Measurements from ENCODE around the gene ERBB2. TPM values are rescaled to one million over a fixed set of nuclear protein-coding genes. Genes with fewer than 3 reads are reported as not detected.
"Not testable (repeated sequence)": the region's sequence is repeated elsewhere in the genome, so short reads cannot be mapped to it uniquely, and the experiment has no call there.

The ERBB2 gene
- total RNA-seq, 1 donor from 2014 or later, result 23.1 TPM

DNA sequence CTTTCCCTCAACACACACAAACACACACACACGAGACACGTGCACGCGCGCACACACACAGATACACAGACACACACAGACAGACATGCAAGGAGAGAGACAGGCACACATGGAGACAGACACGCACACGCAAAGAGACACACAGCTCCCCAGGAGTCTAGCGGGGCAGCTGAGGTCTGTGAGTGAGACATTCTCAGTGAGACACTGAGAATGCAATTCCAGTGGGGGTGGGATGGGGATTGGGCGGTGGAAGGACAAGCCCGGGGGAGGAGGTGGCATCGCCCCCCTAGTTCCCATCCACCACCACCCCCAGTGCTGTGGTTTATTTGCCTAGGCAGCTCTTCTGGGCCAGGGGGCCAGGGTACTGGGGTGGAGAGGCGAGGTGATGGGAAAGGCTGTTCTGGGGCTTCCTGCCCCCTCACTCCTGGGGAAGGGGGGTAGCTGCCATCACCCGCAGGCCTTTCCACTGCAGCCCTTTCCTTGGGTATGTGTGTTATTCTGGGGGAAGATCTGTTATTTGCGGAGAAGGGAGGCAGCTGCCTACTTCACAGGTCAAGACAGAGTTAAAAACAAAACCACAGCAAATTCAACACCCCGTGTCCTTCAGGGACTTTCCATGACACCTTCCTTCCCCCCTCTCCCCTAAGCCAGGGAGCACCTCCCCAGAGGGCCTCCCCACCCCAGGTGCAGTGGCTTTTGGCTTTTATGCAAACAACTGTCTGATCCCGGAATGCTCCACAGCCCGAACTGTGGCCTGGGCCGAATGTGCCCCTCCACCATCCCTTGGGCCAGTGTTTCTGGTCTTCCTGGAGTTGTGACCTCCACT, 55.9 kb downstream of the ERBB2 start:
- no peak for DNase-seq (ENCODE audit: low spot score)
- ATAC-seq, result no peak

DNA sequence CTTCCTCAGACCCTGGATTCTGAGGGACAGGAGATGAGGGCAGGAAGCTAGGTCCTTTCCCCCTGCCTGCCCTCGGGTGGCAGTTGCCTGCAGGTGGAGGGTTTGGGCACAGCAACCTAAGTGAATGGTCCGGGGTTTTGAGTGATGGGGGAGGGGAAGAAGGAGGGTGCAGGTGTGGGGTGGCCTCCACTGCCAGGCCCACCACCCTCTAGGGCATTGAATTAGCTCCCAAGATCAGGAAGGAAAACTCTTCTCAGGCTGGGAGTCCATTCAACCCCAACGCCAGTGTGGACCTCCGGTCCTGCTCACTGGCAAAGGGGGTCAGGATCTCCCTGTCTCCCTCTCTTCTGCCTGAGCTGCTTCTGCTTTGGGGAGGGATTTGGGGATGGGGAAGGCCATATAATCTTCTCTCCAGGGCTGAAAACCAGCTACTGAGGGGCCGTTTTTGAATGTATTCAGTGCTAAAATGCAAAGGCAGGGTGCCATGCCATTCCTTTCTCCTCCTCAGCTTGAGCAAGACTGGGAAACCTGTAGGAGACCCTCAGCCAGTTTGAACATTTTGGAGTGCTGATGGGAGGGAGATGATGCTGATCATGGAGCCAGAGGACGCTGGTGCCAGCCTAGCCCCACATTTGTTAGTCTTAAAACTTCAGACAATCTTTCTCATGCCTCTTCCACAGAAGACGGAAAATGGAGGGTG, 56.7 kb downstream of the ERBB2 start:
- no peak for DNase-seq (ENCODE audit: low spot score)
- no peak for ATAC-seq

DNA sequence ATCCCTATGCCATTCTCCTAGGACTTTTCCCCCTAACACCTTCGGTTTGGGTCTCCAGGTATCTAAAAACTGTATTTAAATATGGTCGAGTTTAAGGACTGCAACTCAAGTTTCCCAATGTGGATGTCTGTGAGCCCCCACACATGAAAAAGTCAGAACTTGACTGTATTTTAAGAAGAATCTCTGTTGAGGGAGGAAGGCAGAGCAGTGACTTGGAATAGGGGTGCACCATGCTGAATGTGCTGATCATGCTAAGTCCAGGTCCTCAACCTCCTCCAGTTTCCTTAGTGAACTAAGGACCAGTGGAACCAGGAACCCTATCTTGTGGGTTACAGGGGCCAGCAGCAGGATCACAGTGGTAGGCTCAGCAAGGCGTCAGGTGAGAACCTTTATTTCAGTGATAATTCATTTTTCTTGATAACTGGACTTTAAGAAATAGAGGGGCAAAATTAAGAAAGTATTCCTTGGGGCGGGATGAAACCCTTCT, 57.4 kb downstream of the ERBB2 start:
- no peak for DNase-seq (ENCODE audit: low spot score)
- no peak for ATAC-seq

- DNase-seq (ENCODE audit: low spot score) (no peak), ATAC-seq (no peak)
Measured at GRCh38 chr17:39757931-39758873, 58.3 kb downstream of the ERBB2 start.

GRCh38 chr17:39759204-39759603, 59.3 kb downstream of the ERBB2 start:
- no peak for ATAC-seq
- no peak for DNase-seq (ENCODE audit: low spot score)

DNA sequence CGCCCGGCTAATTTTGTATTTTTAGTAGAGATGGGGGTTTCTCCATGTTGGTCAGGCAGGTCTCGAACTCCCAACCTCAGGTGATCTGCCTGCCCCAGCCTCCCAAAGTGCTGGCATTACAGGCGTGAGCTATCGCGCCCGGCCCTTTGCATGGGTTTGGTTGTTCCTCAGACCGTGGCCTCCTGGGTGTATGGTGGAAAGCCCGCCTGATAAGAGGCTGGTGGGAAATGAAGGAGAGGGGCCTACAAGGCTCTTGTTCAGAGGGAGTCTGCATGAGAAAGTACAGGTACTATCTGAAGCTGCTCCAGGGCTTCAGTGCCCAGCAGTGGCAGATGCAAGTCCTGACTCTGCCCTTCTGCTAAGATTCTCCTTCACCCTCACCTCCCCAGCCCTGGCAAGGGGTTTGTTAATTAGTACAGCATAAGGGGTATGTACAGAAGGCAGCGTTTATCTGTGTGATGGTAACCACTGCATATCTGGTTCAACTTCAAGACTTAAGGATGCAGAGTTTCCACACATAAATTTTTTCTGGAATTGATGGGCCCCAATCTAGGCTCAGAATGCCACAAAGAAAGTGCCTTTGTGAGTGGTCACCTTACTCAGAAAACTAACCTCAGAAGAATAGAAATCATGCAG, 62.1 kb downstream of the ERBB2 start:
- DNase-seq (ENCODE audit: low spot score) (no peak), ATAC-seq (no peak)

DNA sequence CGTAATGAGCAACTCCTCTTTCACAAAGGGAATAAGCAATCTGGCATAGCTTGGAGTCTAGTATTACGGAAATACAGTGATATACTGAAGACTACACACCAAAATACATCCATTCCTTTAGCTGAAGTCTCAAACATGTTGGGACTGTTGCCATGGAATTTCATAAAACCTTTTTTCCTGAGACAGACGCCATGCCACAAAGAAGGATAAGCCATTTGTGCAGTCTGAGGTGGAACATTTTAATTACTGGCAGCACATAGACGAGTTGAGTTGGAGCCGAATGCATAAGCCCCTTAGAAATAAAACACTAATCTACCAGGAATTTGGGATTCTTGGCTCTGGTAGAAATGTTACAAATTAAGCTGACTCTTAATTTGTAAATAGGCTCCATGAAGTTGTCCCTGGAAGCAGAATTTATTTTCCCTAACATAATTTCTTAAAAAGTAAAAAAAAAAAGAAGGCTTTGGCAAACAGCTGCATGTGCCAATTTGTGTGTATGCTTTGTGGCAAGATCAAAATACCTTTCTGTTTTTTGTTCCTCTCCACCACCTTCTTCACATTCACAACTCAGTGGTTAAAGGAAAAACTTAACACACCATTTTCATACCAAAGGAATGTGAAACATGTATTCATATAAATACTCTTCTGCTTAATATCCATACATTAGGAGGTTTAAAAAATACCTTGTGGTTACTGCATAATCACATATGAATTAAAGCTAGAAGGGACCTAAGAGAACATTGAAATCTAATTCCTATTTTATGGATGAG, 63.4 kb downstream of the ERBB2 start:
- no peak for ATAC-seq

GRCh38 chr17:39764171-39764570, 64.3 kb downstream of the ERBB2 start:
- not testable (repeated sequence) for ATAC-seq; DNase-seq (ENCODE audit: low spot score)

More for the DNA sequence above, 63.4 kb downstream of the ERBB2 start:
- no peak for DNase-seq (ENCODE audit: low spot score)

GRCh38 chr17:39765175-39765574, 65.3 kb downstream of the ERBB2 start:
- no peak for ATAC-seq
- DNase-seq (ENCODE audit: low spot score), result no peak

GRCh38 chr17:39765766-39766165, 65.9 kb downstream of the ERBB2 start:
- ATAC-seq (no peak), DNase-seq (ENCODE audit: low spot score) (no peak)

GRCh38 chr17:39767147-39767546, 67.3 kb downstream of the ERBB2 start:
- no peak for DNase-seq (ENCODE audit: low spot score)
- no peak for ATAC-seq

DNA sequence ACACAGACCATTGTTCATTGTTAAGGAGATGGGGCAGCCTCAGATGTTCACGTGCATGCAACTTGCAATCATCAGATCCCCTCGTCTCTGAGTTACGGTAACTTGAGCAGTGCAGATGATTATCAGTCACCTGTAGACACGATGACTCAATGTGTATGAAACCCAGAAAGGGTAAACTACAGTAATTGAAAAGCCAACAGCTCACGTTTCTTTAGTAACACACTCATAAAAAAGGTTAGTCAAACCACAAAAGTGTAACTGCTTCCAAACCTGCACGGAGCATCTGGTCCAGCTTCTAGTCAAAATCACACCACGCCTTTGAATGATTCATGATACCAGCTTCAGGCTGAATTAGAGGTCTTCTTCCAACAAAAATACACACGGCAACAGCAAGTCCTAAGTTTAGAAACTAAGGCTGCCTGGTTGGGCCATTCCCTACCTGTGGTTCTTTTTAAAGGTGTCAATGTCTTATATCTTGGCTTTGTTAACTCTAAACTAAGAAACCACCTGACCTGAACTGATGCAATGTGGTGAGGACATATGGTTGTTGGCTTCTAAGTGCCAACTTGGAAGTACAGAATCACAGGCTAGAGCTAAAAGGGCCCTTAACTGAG, 70.2 kb downstream of the ERBB2 start:
- ATAC-seq (no peak), DNase-seq (ENCODE audit: low spot score) (no peak)

- ATAC-seq (no peak), DNase-seq (ENCODE audit: low spot score) (no peak)
Measured at GRCh38 chr17:39772415-39772814, 72.6 kb downstream of the ERBB2 start.

DNA sequence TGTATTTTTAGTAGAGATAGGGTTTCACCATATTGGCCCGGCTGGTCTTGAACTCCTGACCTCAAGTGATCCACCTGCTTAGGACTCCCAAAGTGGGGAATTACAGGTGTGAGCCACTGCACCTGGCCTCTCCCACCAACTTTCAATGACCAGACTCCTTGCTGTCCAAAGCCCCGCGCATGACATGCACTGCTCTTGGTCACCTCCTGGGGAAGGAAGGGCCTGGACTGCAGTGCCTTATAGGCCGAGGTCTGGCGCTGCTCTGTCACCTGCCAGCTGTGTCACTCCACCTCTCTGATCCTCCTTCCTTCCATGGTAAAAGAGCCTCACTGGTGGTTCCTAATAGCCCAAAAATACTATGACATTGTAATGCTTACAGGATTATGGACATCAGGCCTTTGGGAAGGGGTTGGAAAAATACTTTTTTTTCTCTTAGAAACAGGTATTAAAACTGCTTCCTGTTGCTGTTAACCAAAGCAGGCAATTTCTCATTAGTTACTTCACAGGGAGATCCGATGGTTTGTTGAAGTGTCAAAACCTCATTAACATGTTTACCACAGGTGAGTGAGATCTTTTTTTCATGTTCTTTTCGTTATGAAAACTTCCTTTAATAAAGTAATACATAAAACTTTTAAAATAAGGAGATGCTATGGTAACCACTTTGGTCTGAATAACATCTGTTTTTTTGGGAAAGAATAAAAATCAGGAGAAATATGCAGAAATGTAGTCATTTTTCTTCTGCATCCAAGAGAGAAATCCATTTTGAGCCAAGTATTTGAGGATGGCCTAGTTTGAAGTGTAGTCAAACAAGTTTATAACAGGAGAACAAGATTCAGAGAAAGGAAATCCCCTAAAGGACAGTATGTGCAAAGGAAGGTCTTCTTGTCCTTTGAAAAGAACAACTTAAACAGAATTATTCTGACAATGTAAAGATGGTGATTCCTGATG, 73.4 kb downstream of the ERBB2 start:
- ATAC-seq (no peak), DNase-seq (ENCODE audit: low spot score) (no peak)

GRCh38 chr17:39774047-39774446, 74.2 kb downstream of the ERBB2 start:
- DNase-seq (ENCODE audit: low spot score), result no peak
- no peak for ATAC-seq

DNA sequence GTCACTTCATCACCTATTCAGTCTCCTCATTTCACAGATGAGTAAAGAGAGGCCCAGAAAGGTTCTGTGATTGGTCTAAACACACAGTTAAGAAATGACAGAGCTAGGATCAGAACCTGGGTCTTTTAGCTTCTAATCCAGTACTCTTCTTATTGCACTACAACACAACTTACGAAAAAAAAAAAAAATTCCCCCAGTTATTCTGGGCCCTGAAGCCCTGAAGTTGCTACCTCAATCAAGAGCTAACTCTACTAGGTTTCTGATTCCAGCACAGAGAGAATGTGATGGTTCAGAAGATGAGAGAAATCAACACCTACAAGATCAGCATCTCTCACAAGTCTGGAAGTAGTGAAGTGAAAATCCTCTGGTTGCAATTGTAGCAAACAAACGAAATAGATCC, 75.2 kb downstream of the ERBB2 start:
- ATAC-seq, result no peak
- DNase-seq (ENCODE audit: low spot score), result no peak

- no peak for ATAC-seq
- no peak for DNase-seq (ENCODE audit: low spot score)
Measured at GRCh38 chr17:39776252-39776651, 76.4 kb downstream of the ERBB2 start.

All from left lobe of liver (tissue), 2 donors.